GM12878 (cell line): ENCODE results near the gene WFS1. TPM values are rescaled to one million over a fixed set of nuclear protein-coding genes. Genes with fewer than 3 reads are reported as not detected.

ENCODE experiments used
- ATAC-seq: fragments of 200-7000 bp; cut with Tn5 transposase; 3 replicates; pipeline ENCODE4 v1.9.1; 2020; ENCODE audit warnings: mild to moderate bottlenecking, moderate library complexity
- BruUV-seq: library from RNA; stranded (reverse); fragments of 400-500 nt; replicated peaks from 2 replicates; lab custom pipeline; 2021; lab: Mats Ljungman, UMichigan
- CTCF ChIA-PET: fragments of 300-600 bp; sonication (Branson Sonifier 250); formaldehyde crosslinking; extraction: SDS; loops from one replicate; lab custom pipeline; 2021; ENCODE audit warnings: inconsistent platforms; lab: Yijun Ruan, JAX
- POLR2A ChIA-PET: fragments of 350-600 bp; formaldehyde crosslinking; extraction: SDS; loops from one replicate; lab custom pipeline; 2021; ENCODE audit warnings: inconsistent platforms; lab: Charles Lee
- RAD21 ChIA-PET: fragments of 300-600 bp; sonication (Branson Sonifier 250); formaldehyde crosslinking; loops from one replicate; lab custom pipeline; 2023; ENCODE audit warnings: antibody characterized with exemption; ENCODE audit not compliant: unreplicated experiment; lab: Charles Lee
- SMC1A ChIA-PET: fragments of 300-600 bp; sonication (Branson Sonifier 250); formaldehyde crosslinking; loops from one replicate; lab custom pipeline; 2023; ENCODE audit not compliant: unreplicated experiment, uncharacterized antibody; lab: Charles Lee
- DNase-seq: peaks from one replicate; pipeline ENCODE4 v3.0.0-alpha.2; 2011; ENCODE audit warnings: low read depth, low spot score
- FAIRE-seq: peaks from 3 replicates; lab custom pipeline; 2011; peaks lifted over from hg19 to GRCh38; lab: Jason Lieb, UNC
- H2AFZ ChIP-seq: 2 replicates; pipeline ENCODE4 v1.6.0; 2011; ENCODE audit warnings: low read depth, low read length, control low read depth; ENCODE audit not compliant: control insufficient read depth
- H3K27ac ChIP-seq: 2 replicates; pipeline ENCODE4 v1.5.1; 2011; ENCODE audit warnings: control low read depth; ENCODE audit not compliant: control insufficient read depth, insufficient read depth
- H3K27me3 ChIP-seq, 2 experiments: replicated peaks in 1 of 2; 2 replicates each; pipeline versions ENCODE4 v1.6.0 to v1.6.1; 2011; ENCODE audit warnings: low read length in 1 of 2; ENCODE audit not compliant: control insufficient read depth in 2 of 2, insufficient read depth in 2 of 2
- H3K36me3 ChIP-seq, 2 experiments: 2 replicates each; pipeline ENCODE4 v1.5.1; 2011; ENCODE audit warnings: low read length in 1 of 2; ENCODE audit not compliant: control insufficient read depth in 2 of 2, insufficient read depth in 2 of 2
- H3K4me1 ChIP-seq: 2 replicates; pipeline ENCODE4 v1.6.1; 2011; ENCODE audit warnings: mild to moderate bottlenecking, low read length, moderate library complexity, mixed read lengths; ENCODE audit not compliant: control insufficient read depth, insufficient read depth
- H3K4me2 ChIP-seq: 2 replicates; pipeline ENCODE4 v1.6.0; 2011; ENCODE audit warnings: control low read depth; ENCODE audit not compliant: control insufficient read depth, insufficient read depth
- H3K4me3 ChIP-seq: fragments of 200-600 bp; sonication (generic); 2 replicates; pipeline ENCODE4 v1.5.1; 2016
- H3K79me2 ChIP-seq: 2 replicates; pipeline ENCODE4 v1.6.0; 2011; ENCODE audit warnings: low read length; ENCODE audit not compliant: control insufficient read depth, insufficient read depth
- H3K9ac ChIP-seq: 2 replicates; pipeline ENCODE4 v1.8.0; 2011; ENCODE audit warnings: low read length, control low read depth, mixed read lengths; ENCODE audit not compliant: control insufficient read depth, insufficient read depth
- H3K9me3 ChIP-seq: replicated peaks from 3 replicates; pipeline ENCODE4 v1.5.1; 2011; ENCODE audit warnings: mild to moderate bottlenecking, low read length; ENCODE audit not compliant: control insufficient read depth, insufficient read depth
- H4K20me1 ChIP-seq: 2 replicates; pipeline ENCODE4 v1.6.0; 2011; ENCODE audit not compliant: control insufficient read depth, insufficient read depth
- BHLHE40 ChIP-seq, 2 experiments: fragments of 450-650 bp in 1 of 2; IDR thresholded peaks; 2 replicates each; pipeline ENCODE4 v1.6.1; 2011 to 2017; ENCODE audit warnings: low read depth in 2 of 2, borderline replicate concordance in 1 of 2, improper control_type of control experiment in 1 of 2, low read length in 1 of 2, mild to moderate bottlenecking in 1 of 2
- IKZF1 ChIP-seq: fragments of 450-650 bp; conservative IDR thresholded peaks from 2 replicates; pipeline ENCODE4 v1.6.1; 2017; ENCODE audit warnings: antibody characterized with exemption, mild to moderate bottlenecking
- KLF5 ChIP-seq: fragments of 450-650 bp; IDR thresholded peaks from 2 replicates; pipeline ENCODE4 v1.6.1; 2014; ENCODE audit warnings: mild to moderate bottlenecking; ENCODE audit not compliant: partially characterized antibody
- LARP7 ChIP-seq: fragments of 450-650 bp; IDR thresholded peaks from 2 replicates; pipeline ENCODE4 v1.6.1; 2017; ENCODE audit warnings: mild to moderate bottlenecking
- MXI1 ChIP-seq: fragments of 150-350 bp; IDR thresholded peaks from 2 replicates; pipeline ENCODE4 v1.6.1; 2011; ENCODE audit warnings: low read depth, mild to moderate bottlenecking, inconsistent platforms, low read length, improper control_type of control experiment
- NR2C1 ChIP-seq: fragments of 450-650 bp; IDR thresholded peaks from 2 replicates; pipeline ENCODE4 v1.6.1; 2017; ENCODE audit warnings: antibody characterized with exemption, mild to moderate bottlenecking, moderate library complexity
- POU2F2 ChIP-seq: IDR thresholded peaks from 3 replicates; pipeline ENCODE4 v1.6.1; 2011; ENCODE audit warnings: low read depth, mild to moderate bottlenecking, low read length, borderline replicate concordance
- ZNF384 ChIP-seq: IDR thresholded peaks from 2 replicates; pipeline ENCODE4 v1.6.1; 2012; ENCODE audit warnings: low read depth, mild to moderate bottlenecking, low read length, improper control_type of control experiment, borderline replicate concordance
- WGBS: methylation state at CpG from one replicate; pipeline ENCODE4 v1.1.6; 2016; ENCODE audit warnings: low lambda C conversion rate; ENCODE audit not compliant: insufficient replicate concordance, insufficient coverage; ENCODE audit errors: missing lambda C conversion rate; 5-methylcytosine and 5-hydroxymethylcytosine counted together
- in situ Hi-C: fragments of 300-500 bp; cut with MboI; formaldehyde crosslinking; loops from 9 replicates; pipeline ENCODE4 v1.14.3; 2018; ENCODE audit warnings: mixed read lengths
- intact Hi-C: fragments of 100-400 bp; cut with micrococcal nuclease; formaldehyde crosslinking; loops from one replicate; pipeline ENCODE4 v1.14.2; 2022; ENCODE audit not compliant: unreplicated experiment
- polyA plus RNA-seq, 11 experiments: library from polyadenylated mRNA; depleted of rRNA in 4 of 11; unstranded in 6 of 11; stranded (reverse) in 5 of 11; fragments of >200 nt; fragmentation: Nextera tagmentation in 4 of 11; fragmentation: Illumina TruSeq in 1 of 11; extraction: Ambion mirVana in 4 of 11; extraction: Trizol in 1 of 11; gene quantifications; 1 replicate in 1 of 11; 2 replicates in 10 of 11; pipeline versions ENCODE4 v1.2.1 to v1.2.3, GENCODE V29; 2011 to 2016; ENCODE audit warnings: inconsistent platforms in 2 of 11, missing spikeins in 2 of 11, low read depth in 1 of 11
- total RNA-seq, 4 experiments: library from RNA; depleted of rRNA in 3 of 4; stranded (reverse); fragments of >200 nt in 3 of 4; fragmentation: Illumina TruSeq in 1 of 4; extraction: Trizol in 1 of 4; gene quantifications; 2 replicates each; pipeline versions ENCODE4 v1.2.1 to v1.2.3, GENCODE V29; 2013 to 2021
- TF ChIP-seq, protein P1 (sequence below): fragments of 150-350 bp; IDR thresholded peaks from 2 replicates; pipeline ENCODE4 v1.6.1; 2014; ENCODE audit warnings: mild to moderate bottlenecking, low read depth, low read length
- TF ChIP-seq, protein P2 (sequence below): fragments of 450-650 bp; formaldehyde crosslinking; IDR thresholded peaks from 2 replicates; pipeline ENCODE4 v1.4.0; 2020; ENCODE audit warnings: mild to moderate bottlenecking, moderate library complexity
- TF ChIP-seq, protein P3 (sequence below): fragments of 450-650 bp; formaldehyde crosslinking; IDR thresholded peaks from 2 replicates; pipeline ENCODE4 v1.5.0; 2022; ENCODE audit warnings: mild to moderate bottlenecking, missing genetic modification characterization

WFS1 gene
- total and polyA plus RNA-seq, 10 of the 15 experiments (the other 5 are each of a cell fraction or from before 2014, with no cell fraction given), result 0.31 to 4.7 (median 2.0) TPM

DNA sequence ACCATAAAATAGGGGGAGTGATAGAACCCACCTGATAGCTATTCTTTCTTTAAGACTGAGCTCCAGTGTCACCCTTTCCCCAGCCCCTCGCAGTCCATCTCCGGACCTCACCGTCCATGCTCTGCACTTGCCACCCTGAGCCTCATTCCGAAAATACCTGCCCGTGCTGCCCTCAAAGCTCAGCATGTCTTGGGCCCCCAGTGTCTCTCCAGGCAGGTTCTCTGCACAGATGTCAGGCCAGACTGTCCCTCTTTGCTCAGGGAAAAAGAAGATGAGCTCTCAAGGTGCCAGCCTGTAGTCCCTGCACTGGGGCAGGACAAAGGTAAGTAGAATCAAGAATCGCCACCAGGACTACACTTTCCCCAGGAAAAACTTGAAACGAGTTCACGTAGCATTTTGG lies 9.8 kb upstream of the WFS1 start (continued):
- TF ChIP-seq, protein P1, sequence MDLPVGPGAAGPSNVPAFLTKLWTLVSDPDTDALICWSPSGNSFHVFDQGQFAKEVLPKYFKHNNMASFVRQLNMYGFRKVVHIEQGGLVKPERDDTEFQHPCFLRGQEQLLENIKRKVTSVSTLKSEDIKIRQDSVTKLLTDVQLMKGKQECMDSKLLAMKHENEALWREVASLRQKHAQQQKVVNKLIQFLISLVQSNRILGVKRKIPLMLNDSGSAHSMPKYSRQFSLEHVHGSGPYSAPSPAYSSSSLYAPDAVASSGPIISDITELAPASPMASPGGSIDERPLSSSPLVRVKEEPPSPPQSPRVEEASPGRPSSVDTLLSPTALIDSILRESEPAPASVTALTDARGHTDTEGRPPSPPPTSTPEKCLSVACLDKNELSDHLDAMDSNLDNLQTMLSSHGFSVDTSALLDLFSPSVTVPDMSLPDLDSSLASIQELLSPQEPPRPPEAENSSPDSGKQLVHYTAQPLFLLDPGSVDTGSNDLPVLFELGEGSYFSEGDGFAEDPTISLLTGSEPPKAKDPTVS, result no peak
- TF ChIP-seq KLF5 (no peak), ZNF384 (no peak), IKZF1 (no peak), MXI1 (no peak), LARP7 (no peak)
- TF ChIP-seq, protein P2, sequence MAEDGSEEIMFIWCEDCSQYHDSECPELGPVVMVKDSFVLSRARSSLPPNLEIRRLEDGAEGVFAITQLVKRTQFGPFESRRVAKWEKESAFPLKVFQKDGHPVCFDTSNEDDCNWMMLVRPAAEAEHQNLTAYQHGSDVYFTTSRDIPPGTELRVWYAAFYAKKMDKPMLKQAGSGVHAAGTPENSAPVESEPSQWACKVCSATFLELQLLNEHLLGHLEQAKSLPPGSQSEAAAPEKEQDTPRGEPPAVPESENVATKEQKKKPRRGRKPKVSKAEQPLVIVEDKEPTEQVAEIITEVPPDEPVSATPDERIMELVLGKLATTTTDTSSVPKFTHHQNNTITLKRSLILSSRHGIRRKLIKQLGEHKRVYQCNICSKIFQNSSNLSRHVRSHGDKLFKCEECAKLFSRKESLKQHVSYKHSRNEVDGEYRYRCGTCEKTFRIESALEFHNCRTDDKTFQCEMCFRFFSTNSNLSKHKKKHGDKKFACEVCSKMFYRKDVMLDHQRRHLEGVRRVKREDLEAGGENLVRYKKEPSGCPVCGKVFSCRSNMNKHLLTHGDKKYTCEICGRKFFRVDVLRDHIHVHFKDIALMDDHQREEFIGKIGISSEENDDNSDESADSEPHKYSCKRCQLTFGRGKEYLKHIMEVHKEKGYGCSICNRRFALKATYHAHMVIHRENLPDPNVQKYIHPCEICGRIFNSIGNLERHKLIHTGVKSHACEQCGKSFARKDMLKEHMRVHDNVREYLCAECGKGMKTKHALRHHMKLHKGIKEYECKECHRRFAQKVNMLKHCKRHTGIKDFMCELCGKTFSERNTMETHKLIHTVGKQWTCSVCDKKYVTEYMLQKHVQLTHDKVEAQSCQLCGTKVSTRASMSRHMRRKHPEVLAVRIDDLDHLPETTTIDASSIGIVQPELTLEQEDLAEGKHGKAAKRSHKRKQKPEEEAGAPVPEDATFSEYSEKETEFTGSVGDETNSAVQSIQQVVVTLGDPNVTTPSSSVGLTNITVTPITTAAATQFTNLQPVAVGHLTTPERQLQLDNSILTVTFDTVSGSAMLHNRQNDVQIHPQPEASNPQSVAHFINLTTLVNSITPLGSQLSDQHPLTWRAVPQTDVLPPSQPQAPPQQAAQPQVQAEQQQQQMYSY (CRISPR knock-in tag), result no peak

DNA sequence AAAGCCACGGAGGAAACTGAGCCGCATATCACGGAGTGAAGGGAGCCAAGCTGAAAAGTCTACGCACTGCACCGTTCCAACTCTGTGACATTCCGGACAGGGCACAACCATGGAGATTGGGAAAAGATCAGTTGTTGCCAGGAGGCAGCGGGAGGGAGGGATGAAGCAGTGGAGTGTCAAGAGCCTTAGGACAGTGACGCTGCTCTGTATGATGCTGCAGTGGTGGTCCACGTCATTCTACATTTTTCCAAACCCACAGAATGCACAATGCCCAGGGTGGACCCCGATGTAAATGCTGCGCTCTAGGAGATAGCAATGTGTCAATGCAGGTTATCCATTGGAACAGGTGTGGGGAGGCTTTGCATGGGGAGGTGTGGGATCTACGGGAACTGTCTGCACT lies 7.5 kb upstream of the WFS1 start:
- intact Hi-C loops, result no loop called here
- CTCF ChIA-PET, result interaction anchor here (0.9 to 15.8 kb wide), 4 partner anchors 10 to 612 kb away, joined by 3 to 419 read pairs (median 88); no protein-coding TSS in a partner anchor
- Histone ChIP-seq H3K9me3 (no peaks in the 10 kb centered on the region), H3K4me1 (peaks cover 5% of the 10 kb centered on the region; the same call in 1 of the 2 replicates), H3K4me2 (no peak overlapping the region), H3K9ac (no peak overlapping the region), H2AFZ (no peak overlapping the region), H3K36me3 (no peaks in the 10 kb centered on the region), H3K27me3 (no peaks in the 10 kb centered on the region), H4K20me1 (no peaks in the 10 kb centered on the region), H3K79me2 (no peaks in the 10 kb centered on the region), H3K27ac (no peak overlapping the region), H3K4me3 (no peak overlapping the region)
- BruUV-seq, result no TSS peak
- RAD21 ChIA-PET, result interaction anchor here (4.4 to 9.6 kb wide), 3 partner anchors 12 to 67 kb away, joined by 46 to 156 read pairs (median 65); no protein-coding TSS in a partner anchor
- SMC1A ChIA-PET, result interaction anchor here (0.6 to 9.1 kb wide), 6 partner anchors 11 to 185 kb away, joined by 3 to 96 read pairs (median 13); no protein-coding TSS in a partner anchor
- 67% methylated on average over 12 of the region's 12 CpGs for WGBS
- FAIRE-seq (no peak), ATAC-seq (no peak), DNase-seq (no peak)
- in situ Hi-C loops, result no loop called here
- POLR2A ChIA-PET, result no interaction called here
- TF ChIP-seq BHLHE40 (IDR thresholded peaks at IDR 0.05; ENCODE audit: borderline replicate concordance in 1 of 2, low read depth in 2 of 2, low read length in 1 of 2) (no peak), POU2F2 (no peak), NR2C1 (no peak)
- TF ChIP-seq, protein P3, sequence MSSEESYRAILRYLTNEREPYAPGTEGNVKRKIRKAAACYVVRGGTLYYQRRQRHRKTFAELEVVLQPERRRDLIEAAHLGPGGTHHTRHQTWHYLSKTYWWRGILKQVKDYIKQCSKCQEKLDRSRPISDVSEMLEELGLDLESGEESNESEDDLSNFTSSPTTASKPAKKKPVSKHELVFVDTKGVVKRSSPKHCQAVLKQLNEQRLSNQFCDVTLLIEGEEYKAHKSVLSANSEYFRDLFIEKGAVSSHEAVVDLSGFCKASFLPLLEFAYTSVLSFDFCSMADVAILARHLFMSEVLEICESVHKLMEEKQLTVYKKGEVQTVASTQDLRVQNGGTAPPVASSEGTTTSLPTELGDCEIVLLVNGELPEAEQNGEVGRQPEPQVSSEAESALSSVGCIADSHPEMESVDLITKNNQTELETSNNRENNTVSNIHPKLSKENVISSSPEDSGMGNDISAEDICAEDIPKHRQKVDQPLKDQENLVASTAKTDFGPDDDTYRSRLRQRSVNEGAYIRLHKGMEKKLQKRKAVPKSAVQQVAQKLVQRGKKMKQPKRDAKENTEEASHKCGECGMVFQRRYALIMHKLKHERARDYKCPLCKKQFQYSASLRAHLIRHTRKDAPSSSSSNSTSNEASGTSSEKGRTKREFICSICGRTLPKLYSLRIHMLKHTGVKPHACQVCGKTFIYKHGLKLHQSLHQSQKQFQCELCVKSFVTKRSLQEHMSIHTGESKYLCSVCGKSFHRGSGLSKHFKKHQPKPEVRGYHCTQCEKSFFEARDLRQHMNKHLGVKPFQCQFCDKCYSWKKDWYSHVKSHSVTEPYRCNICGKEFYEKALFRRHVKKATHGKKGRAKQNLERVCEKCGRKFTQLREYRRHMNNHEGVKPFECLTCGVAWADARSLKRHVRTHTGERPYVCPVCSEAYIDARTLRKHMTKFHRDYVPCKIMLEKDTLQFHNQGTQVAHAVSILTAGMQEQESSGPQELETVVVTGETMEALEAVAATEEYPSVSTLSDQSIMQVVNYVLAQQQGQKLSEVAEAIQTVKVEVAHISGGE (CRISPR knock-in tag), result no peak
